Stimulated activated CD8-positive, alpha-beta memory T cell treated with anti-CD3 and anti-CD28 coated beads, Interleukin-12 subunit alpha, Interleukin-12 subunit beta, amount 100 ng/mL, for 1 hour (primary cell): Measurements from ENCODE around the gene CATSPER4.

Experiments used
- DNase-seq: peaks from one replicate; pipeline ENCODE4 v3.0.0-alpha.2; 2020; ENCODE audit warnings: low read depth

The CATSPER4 gene

GRCh38 chr1:26164861-26165842, 25.2 kb upstream of the CATSPER4 start:
- no peak for DNase-seq

GRCh38 chr1:26166719-26167281, 23.6 kb upstream of the CATSPER4 start:
- DNase-seq = no peak

- no peak for DNase-seq
These were observed 21.8 kb upstream of the CATSPER4 start, which contains the start of gene C1orf232 for GRCh38 chr1:26168410-26169197. Gene C1orf232, minus strand, starts transcription at chr1:26168963. Its CDS starts 464 bp downstream, at chr1:26168499.

- no peak for DNase-seq
These were observed 21.2 kb upstream of the CATSPER4 start for GRCh38 chr1:26169198-26169554.

DNA sequence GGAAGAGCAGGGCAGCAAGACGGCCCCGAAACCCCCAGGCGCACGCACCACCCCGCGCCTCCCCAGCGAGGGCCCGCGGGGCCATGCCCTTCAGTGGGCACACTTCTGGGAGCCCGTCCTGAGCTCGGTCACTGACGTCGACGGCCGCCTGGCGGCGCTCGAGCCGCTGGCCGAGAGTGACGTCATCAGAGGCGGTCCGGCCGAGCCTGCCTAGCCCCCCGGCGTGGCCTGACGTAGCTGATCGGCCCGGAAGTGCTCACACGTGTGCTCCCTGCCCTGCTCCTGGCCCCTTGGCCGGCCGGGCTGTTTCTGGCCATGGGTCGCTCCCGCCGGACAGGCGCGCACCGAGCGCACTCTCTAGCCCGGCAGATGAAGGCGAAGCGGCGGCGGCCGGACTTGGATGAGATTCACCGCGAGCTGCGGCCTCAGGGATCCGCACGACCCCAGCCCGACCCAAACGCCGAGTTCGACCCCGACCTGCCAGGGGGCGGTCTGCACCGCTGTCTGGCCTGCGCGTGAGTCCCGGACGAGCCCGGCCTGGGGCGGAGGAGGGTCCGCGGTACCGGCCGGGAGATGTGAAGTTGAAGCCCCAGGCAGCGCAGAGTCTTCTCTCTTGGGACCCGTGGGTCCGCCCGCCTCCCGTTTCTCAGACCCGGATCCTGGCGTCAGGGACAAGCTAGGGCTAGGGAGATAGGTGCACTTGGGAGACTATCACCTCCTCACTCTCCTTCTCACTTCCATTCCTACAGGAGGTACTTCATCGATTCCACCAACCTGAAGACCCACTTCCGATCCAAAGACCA, 20.5 kb upstream of the CATSPER4 start, which contains the start of gene ZNF593:
Gene ZNF593 (plus strand): TSS at position 240 of the 803 bp plus-strand sequence. CDS start 76 bp downstream, at position 316.
- peak; percentile 73 for DNase-seq

DNA sequence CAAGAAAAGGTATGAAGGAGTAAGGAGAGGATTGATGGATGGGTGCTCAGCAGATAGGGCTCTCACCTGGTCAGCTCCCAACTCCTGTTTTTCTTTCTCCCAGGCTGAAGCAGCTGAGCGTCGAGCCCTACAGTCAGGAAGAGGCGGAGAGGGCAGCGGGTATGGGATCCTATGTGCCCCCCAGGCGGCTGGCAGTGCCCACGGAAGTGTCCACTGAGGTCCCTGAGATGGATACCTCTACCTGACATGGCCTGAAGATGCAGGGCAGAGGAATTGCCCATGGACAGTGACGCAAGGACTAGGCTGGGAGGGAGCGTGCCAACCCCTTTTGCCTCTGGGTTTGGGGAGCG, 20.0 kb upstream of the CATSPER4 start:
- no peak for DNase-seq

DNA sequence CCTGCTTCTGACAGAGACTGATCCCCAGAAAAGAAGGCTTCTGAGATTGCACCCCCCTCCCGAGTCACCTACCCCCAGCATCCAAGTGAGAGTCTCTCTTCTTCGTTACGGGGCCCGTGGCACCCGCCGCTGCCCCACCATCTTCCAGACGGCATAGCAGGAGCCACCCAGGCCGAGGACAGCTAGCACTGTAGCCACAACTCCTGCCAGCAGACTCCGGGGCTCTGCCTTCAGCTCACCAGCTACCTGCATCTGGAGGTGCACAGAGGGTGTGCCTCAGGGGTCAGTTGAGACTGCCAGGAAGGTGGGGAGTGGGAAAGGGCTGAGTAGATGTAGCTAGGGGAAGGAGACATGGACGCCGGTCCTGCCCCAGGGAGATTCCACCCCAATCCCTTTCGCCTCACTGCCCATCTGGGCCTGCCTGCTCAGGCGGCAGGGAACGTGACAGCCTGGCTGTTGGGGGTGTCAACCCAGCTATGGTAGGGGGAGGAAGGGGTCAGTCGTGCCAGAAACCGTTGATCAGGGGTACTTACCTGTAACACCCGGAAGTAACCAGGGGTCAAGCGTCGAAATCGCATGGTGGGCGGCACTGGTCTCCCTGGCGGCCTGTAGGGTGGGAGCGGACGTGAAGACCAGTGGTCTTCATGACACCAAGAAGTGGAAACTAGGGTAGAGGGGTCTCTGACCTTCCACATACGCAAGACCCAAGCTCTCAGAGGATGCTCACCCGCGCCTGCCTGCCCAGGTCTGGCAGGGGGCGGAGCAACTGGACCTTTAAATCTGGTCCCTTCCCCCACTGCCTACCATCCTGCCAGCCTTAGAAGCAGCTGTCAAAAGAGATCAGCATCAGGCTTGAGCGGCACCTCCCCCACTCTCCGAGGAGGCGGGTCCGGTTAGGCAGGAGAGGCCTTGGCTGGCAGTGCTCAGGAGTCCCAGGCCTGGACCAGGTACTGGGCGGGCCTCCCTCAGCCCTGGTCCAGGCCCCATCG, 19.0 kb upstream of the CATSPER4 start, which contains the start of gene ZNF593OS:
Gene ZNF593OS (minus strand): TSS at position 749 of the 989 bp plus-strand sequence. CDS start 171 bp downstream, at position 578.
- no peak for DNase-seq

DNA sequence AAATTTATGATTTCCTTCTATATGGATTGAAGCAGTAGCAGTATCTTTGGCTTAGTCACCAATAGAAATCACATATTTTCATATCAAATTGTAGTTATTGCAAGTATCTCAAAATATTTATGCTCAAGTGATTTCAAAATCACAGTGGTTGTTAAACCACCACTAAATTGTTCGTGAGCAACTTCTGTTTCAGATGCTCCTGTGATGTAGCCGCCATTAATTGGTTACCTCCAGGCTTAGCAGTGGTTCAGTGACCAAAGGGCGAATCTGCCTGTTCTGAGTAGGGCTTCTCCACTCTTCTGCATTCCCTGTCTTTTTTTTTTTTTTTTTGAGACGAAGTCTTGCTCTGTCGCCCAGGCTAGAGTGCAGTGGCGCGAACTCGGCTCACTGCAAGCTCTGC, 15.1 kb upstream of the CATSPER4 start:
- DNase-seq = no peak

- DNase-seq = no peak
These were observed 13.2 kb upstream of the CATSPER4 start, which contains the start of gene CNKSR1 for GRCh38 chr1:26177182-26177684. Gene CNKSR1, plus strand, starts transcription at chr1:26177491. Its CDS starts 57 bp downstream, at chr1:26177548.

- no peak for DNase-seq
These were observed 10.3 kb upstream of the CATSPER4 start for GRCh38 chr1:26180010-26180506.

- DNase-seq = no peak
These were observed 8.6 kb upstream of the CATSPER4 start for GRCh38 chr1:26181586-26182382.

DNA sequence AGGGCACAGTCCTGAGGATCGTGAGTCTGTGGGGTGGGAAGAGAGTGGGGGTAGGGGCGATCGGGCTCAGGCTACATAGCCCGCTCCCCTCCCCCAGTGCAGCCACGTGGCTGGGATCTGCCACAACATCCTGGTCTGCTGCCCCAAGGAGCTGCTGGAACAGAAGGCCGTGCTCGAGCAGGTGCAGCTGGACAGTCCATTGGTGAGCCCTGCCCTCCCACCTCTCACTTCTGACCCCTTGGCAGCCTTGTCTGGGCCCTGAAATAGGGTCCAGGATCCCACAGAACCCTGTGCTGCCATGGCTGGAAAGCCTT, 8.1 kb upstream of the CATSPER4 start:
- no peak for DNase-seq

DNA sequence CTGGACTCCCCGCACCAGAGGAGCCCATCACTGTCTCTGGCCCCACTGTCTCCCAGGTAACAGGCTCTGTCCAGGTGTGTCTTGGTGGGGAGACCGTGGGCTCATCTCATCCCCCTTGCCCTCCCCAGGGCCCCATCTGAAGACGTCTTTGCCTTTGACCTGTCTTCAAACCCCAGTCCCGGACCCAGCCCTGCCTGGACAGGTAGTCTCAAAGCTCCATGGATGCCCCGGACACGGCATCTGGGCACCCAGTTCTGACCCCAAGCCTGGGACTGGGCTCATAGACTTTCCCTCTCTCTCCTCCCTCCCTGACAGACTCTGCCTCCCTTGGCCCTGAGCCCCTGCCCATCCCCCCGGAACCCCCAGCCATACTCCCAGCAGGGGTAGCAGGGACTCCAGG, 6.3 kb upstream of the CATSPER4 start:
- no peak for DNase-seq

GRCh38 chr1:26184883-26185282, 5.5 kb upstream of the CATSPER4 start:
- DNase-seq = no peak

GRCh38 chr1:26187882-26188281, 2.5 kb upstream of the CATSPER4 start:
- DNase-seq = no peak

DNA sequence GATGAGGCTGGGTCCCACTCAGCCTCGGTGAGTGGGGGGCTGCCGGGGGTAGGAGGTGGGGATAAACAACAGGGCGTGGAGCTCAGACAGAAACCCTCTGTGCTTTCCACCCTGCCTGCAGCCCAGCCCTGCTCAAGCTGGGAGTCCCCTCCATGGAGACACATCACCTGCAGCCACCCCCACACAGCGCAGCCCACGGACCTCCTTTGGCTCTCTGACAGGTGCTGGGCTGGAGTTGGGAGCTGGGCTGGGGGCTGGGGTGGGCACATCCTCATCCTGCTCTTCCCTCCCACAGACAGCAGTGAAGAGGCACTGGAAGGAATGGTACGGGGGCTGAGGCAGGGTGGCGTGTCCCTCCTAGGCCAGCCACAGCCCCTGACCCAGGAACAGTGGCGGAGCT, 1.9 kb upstream of the CATSPER4 start:
- no peak for DNase-seq

GRCh38 chr1:26189331-26189730, 1.1 kb upstream of the CATSPER4 start:
- DNase-seq = no peak

DNA sequence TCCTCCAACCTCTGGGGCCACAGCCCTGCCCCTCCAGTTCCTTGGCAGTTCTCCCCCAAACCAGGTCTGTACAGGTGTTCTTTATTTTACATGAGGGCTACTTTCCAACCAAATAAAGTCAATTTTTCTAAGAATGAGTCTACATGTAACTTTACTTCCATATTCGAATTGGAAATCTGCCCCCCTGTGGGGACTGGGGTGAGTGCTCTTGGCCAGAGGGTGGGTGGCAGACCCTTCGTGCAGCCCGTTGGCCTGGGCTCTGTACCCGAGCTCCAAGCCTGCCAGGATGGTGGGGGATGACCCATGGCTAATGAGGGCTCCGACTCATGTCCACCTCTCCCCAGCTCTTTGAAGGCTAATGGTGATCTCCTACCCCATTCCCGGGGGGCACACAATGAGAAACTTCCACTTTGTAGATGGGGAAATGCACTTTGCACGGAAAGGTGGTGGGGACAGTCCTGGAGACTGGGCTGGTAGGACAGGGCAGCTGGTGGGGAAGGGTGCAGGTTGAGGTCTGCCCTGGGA, 589 bp upstream of the CATSPER4 start:
- no peak for DNase-seq

GRCh38 chr1:26191739-26192138, 1.3 kb downstream of the CATSPER4 start:
- no peak for DNase-seq
